GM12864 (cell line): ENCODE data around the gene DNAI7.

ENCODE experiments used
- DNase-seq: peaks from one replicate; pipeline ENCODE4 v3.0.0-alpha.2; 2011; ENCODE audit warnings: low read depth
- H3K4me3 ChIP-seq: 2 replicates; pipeline ENCODE4 v1.5.1; 2011; ENCODE audit warnings: mild to moderate bottlenecking, low read depth, low read length, control low read depth
- CTCF ChIP-seq: IDR thresholded peaks from 2 replicates; pipeline ENCODE4 v1.5.1; 2011; ENCODE audit warnings: low read depth, mild to moderate bottlenecking, moderate library complexity, low read length, control low read depth, inconsistent platforms; ENCODE audit errors: missing control alignments

Gene DNAI7

DNA sequence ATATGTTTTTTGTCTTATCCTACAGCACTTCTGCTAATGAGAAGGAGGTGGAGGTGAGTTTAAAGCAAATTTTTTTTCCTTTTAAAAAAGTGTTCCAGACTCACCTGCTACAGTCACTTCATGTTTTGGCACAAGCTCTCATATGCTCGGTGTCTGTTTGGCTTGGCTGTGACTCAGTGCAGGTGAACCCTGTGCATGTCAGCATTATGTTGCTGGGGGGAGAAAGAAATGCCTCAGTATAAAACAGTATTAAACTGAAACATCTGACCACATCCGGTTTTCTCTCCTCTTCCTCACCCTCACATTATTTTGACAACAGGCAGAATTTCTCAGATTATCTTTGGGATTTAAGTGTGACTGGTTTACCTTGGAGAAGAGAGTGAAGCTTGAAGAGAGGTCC, 105.2 kb downstream of the DNAI7 start:
- no peak for DNase-seq
- H3K4me3 ChIP-seq: no peak overlapping the region
- no peak for TF ChIP-seq CTCF

DNA sequence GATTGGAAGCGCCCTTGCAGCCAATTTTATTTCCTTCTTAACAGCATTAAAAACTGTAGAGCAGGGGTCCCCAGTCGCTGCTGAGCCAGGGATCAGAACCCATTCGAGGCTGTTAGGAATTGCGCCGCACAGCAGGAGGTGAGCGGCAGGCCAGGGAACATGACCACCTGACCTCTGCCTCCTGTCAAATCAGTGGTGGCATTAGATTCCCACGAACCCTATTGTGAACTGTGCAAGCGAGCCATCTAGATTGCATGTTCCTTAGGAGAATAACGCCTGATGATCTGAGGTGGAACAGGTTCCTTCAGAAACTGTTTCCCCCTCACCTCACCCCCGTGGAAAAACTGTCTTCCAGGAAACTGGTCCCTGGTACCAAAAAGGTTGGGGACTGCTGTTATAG, 107.4 kb downstream of the DNAI7 start:
- no peak overlapping the region for H3K4me3 ChIP-seq
- no peak for TF ChIP-seq CTCF
- DNase-seq: no peak

DNA sequence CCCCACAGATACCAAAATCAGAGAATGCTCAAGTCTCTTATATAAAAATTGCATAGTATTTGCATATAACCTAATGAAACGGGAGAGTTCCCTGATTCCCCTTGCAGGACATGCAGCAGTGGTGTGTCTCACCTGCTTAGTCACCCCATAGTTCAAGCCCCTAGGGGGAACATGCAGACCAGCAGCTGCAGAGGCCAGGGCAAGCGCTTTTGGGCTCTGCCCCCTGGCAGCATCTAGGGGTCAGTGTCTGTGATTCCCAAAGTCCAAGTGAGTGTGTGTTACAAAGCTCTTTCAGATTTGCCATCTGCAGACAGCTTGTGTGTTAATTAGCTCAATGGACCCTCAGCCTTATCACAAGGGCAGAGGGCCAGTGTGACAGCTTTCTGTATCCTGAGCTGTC, 110.1 kb downstream of the DNAI7 start:
- no peak overlapping the region for H3K4me3 ChIP-seq
- no peak for TF ChIP-seq CTCF
- DNase-seq: no peak

DNA sequence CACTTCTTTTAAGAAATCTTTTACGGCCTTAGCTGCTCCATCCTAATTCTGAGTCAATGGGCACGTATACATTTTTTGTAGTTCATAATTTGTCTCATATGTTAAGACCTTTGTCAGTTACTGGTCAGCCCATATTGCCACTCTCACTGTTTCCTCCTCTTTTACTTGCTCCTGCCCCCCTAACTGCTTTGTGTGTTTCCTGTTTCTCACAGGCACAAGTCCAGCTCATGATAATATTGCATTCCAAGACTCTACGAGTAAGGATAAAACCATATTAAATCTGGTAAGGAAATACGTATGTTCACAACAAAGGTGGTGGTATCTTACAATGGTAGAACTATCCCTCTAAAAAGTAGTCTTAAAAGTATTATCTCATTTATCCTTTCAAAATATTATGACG, 111.7 kb downstream of the DNAI7 start:
- DNase-seq: no peak
- no peak overlapping the region for H3K4me3 ChIP-seq
- TF ChIP-seq CTCF: no peak

GRCh38 chr12:25082628-25083027, 112.3 kb downstream of the DNAI7 start:
- H3K4me3 ChIP-seq: no peak overlapping the region
- no peak for TF ChIP-seq CTCF
- DNase-seq: no peak

GRCh38 chr12:25079393-25079792, 115.6 kb downstream of the DNAI7 start:
- H3K4me3 ChIP-seq: no peak overlapping the region
- DNase-seq: no peak
- no peak for TF ChIP-seq CTCF

- no peak overlapping the region for H3K4me3 ChIP-seq
- TF ChIP-seq CTCF: no peak
- DNase-seq: no peak
Measured at GRCh38 chr12:25074954-25075353, 120.0 kb downstream of the DNAI7 start.
